ENCODE data around the gene HOXC10.

The HOXC10 gene

DNA sequence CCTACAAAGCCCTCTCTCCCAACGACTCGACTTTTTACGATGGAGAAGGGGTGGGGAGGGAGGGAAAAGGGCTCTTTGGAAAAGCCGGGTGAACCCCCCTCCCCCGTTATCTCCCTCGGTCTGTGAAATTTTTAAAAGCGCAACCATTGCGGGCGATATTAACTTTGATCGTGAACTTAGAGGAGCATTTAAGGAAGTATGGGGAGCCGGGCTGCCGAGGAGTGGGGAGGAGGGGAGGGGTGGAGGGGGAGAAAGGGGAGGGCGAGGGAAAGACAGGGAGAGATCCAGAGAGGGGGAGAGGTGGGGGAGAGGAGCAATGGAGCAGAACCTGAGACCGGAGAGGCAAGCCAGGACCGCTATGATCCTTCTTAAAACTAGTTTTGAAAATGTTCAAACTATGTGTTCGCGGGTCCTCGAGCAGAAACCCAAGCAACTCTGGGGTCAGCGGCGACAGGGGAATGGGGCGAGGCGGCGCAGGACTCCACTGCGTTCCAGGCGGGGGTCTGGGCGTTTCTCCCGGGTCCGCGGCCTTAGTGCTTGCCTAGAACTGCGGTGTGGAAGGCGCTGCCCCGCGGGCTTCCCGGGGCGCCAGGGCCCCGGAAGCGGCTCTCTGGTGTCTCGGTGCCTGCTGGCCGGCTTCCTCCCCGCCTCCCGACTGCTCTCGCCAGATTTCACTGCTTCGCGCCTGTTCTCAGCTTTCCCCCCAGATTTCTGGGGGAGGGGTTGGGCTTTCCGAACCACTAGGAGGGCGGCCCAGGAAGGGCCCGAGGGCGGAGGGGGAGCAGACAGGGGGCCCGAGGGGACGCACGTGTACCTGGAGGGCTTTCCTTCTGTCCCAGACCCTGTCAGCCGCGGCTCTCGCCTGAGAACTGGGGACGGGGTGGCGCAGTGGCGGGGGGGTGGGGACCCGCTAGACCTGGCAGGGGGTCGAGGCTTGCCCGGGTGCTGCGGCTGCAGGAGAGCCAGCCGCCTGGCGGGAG lies 10.6 kb upstream of the HOXC10 start, which contains the start of gene HOTAIR:
TSS of gene HOTAIR (minus strand) at position 871 of the 980 bp plus-strand sequence.
- in situ Hi-C loops (cut with HindIII; ENCODE audit: low pct_ligation_motif_present, low pct_unique_long_range_greater_than_20kb, low sequenced_read_pairs) = no loop called here
- peak; percentile 76 for DNase-seq

- peak; percentile 18 for DNase-seq
- in situ Hi-C loops (cut with HindIII; ENCODE audit: low pct_ligation_motif_present, low pct_unique_long_range_greater_than_20kb, low sequenced_read_pairs) = no loop called here
These were observed 9.9 kb upstream of the HOXC10 start for GRCh38 chr12:53975064-53975471.

GRCh38 chr12:53975479-53976152 lies 9.3 kb upstream of the HOXC10 start:
- DNase-seq = no peak
- in situ Hi-C loops (cut with HindIII; ENCODE audit: low pct_ligation_motif_present, low pct_unique_long_range_greater_than_20kb, low sequenced_read_pairs) = no loop called here

DNA sequence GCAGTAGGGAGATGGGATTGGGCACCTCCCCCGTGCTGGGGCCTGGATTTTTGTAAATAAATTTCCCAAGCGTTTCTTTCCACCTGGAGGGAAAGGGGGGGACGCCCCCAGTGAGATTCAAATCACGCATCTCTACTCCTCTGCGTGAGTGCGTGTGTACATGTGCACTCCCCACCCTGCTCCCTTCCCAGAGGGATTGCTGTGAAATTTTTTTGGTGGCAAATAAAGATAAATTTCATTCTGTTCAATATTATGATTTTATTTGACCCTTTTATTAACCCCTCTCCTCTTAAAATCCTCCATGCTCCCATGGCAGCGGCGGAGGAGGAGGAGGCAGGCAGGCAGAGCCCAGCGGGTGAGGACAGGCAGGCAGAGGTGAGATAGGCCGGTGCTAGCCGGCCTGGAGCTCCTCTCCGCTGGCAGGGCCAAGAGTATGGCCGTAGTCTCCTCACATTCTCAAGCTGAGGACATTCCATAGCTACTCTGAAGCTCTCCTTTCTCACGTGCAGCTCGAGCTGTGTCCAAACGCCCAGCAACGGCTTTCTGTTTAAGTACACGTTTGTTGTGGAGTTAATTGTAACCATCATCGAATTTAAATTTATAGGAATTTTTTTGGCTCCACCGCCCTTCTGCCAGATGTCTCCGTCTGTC lies 8.6 kb upstream of the HOXC10 start:
- no peak for DNase-seq
- in situ Hi-C loops (cut with HindIII; ENCODE audit: low pct_ligation_motif_present, low pct_unique_long_range_greater_than_20kb, low sequenced_read_pairs) = no loop called here

- in situ Hi-C loops (cut with HindIII; ENCODE audit: low pct_ligation_motif_present, low pct_unique_long_range_greater_than_20kb, low sequenced_read_pairs) = no loop called here
- DNase-seq = no peak
These were observed 7.9 kb upstream of the HOXC10 start for GRCh38 chr12:53976823-53977595.

DNA sequence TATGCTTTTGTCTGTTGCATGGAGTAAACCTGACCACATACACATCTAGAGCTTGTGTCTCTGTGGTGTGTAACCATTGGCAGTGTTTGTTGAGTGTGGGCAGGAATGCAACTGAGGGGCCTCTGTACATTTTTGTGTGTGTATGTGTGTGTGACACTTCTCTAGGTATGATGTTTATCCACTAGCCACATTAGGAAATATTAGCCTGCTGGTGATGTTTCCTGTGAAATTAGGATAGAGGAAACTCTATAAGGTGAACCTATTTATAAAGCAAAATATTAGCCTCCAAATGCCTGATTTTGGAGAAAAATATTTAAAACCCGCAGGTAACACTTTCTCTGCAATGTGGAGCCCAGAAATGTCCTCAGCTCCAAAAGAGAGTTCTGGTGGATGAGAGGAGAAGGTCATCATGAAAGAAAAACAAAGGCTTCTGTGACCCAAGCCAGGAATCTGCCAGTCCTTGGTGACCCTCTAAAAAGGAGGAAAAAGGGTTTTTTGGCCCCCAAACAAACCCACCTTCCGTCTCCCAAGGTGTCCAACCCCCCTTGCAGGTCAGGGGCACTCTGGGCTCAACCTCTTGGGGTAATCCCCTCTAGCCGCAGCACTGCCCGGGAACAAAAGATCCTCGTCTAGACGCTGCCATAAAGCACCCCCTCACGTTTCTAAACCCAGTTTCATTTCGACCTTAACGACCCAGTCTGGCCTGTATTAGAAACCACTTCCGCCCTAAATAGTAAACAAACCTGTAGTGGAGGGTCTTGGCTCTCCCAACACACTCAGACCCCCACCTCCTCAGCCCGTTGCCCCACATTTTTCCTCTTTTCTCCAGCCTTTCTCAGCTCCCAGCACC lies 7.1 kb upstream of the HOXC10 start:
- in situ Hi-C loops (cut with HindIII; ENCODE audit: low pct_ligation_motif_present, low pct_unique_long_range_greater_than_20kb, low sequenced_read_pairs) = no loop called here
- DNase-seq = no peak

DNA sequence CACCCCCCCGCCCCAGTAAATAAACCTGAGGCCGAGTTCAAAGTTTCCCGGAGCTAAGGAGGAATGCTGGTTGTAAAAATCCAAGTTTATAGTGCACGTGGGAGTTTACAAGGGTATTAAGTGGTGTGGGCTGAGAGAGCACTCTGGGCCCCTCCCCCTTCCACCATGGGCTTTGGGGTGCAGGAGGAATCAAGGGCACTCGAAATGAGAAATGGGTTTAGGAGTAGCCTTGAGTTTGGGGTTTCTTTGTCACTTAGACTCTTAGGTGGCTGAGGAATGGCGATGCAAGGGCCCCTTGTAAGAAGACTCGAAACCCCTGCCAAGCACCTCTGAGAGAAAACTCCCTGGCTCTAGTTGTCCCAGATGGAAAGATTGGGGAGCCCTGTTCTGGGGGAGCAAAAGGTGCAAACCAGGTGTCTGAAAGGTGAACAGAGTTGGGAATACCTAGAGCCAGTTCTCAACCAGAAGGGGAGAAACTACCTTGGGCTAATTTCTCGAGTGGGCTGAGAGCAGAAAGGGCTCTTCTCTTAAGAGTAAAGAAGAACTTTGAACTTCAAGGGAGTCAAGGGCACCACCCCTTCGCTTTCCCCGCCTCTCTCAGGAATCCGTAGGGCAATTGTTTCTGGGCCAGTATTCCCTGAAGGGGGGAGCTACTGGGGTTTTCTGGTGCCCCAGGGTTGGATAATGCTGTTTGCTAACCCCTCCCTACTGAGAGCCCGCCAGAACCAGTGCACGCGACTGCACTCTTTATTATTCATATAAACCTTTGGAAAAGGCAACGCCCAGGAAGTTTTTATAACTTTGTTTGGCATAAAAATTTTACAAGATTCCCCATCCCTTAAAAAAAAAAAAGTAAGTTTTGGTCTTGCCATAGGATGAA lies 6.2 kb upstream of the HOXC10 start:
- DNase-seq = no peak
- in situ Hi-C loops (cut with HindIII; ENCODE audit: low pct_ligation_motif_present, low pct_unique_long_range_greater_than_20kb, low sequenced_read_pairs) = no loop called here

DNA sequence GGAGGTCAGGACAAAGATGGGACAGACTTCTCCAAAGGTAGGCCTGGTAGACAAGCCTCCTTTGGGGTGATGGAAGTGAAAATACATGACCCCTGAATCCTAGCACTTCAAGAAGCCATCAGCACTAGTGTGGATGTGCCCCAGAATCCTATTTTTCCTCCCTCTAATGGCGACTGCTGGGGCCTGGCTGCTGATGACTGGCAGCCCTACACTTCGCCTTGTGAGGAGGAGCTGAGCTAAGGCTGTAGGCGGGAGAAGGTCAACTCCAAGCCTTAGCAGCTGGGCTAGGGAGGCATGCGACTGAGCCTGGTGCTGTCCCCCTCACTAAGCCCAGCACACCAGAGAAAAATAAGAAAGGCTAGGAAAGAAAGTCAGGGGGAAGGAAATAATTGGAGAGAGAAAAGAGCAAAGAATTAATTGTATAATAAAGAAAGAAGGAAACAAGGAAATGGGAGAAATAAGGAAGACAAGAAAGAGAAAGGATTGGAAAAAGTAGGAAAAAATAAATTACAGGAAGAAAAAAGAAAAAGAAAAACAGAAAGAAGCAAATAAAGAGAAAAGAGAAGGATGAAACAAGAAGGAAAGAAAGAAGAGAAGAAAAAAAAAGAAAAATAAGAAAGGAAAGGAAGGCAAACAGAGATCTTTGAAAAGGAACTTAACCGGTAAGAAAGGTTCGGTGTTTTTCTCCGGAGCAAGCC lies 4.7 kb upstream of the HOXC10 start:
- no peak for DNase-seq
- in situ Hi-C loops (cut with HindIII; ENCODE audit: low pct_ligation_motif_present, low pct_unique_long_range_greater_than_20kb, low sequenced_read_pairs) = no loop called here

DNA sequence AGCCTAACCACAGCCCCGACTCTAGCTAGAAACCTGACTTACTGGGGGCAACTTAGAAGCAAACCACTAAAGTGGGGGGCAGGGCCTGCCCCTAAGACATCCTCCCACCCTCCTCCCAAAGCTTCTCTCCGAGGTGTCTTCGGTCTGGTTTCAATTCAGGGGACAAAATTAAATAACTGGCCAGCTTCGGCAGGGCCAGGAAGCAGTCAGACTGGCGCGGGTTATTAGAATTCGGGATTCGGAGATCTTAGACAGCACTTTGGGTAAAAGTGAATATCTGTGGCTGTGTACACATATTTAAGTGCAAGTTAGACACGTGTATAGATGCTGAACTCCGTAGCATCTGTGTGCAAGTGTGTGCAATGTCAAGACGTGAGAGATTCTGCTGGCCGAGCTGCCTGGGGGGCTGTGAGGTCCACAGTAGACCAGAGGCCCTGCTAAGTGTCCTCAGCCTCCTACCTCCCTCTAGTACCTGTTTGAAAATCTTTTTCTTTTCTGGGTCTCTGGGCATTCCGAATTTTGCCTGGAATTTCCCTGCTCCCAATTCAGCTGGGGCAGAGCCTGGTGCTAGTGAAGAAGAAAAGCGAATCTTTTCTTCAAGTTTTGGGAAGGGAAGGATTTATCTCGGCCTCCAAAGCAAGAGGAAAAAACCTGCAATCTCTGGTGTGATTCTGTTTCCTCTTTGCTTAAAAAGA lies 4.0 kb upstream of the HOXC10 start:
- no peak for DNase-seq
- in situ Hi-C loops (cut with HindIII; ENCODE audit: low pct_ligation_motif_present, low pct_unique_long_range_greater_than_20kb, low sequenced_read_pairs) = no loop called here

DNA sequence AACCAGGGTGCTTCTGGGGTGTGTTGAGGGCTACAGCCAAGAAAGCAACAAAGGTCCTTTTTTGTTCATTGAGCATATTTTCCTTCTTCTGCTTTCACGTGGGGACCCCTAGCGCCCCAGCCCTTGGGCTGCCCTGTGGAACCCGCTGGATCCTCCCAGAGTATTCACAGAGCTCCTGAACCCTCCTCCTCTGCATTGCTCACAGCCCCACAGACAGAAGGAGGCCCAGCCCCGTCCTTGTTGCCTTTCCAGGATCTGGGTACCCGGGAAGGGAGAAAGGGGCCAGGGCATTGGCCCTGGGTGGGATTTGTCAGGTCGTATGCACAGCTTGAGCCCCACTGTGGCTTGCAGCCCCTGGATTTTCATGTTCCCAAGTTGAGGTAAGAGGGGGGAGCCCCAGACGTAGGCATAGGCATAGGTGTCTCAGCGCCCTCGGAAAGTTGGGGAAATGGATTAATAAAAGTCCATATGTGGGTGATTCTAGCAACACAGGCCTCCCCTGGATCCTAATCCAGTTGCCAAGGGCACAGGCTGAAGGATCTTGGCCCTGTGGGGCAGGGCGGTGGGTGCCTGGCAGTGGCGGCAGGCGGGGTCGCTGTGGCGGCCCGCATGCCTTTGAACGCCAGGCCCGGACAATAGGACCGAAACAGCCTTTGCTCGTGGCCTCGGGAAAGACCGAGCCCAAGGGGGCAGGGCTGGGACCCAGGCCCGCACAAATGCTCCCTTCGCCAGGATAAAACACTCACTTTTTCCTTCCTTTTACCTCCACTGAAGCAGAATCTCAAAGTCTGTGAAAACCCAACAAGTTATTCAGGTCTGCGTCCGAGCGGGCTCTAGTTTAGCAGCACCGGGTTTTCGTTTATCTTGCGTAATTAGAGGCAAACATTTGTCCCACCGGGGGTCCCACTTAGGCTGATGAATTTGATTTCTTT lies 3.0 kb upstream of the HOXC10 start:
- DNase-seq = no peak
- in situ Hi-C loops (cut with HindIII; ENCODE audit: low pct_ligation_motif_present, low pct_unique_long_range_greater_than_20kb, low sequenced_read_pairs) = no loop called here

GRCh38 chr12:53982648-53983567 lies 2.0 kb upstream of the HOXC10 start:
- in situ Hi-C loops (cut with HindIII; ENCODE audit: low pct_ligation_motif_present, low pct_unique_long_range_greater_than_20kb, low sequenced_read_pairs) = no loop called here
- DNase-seq = no peak

DNA sequence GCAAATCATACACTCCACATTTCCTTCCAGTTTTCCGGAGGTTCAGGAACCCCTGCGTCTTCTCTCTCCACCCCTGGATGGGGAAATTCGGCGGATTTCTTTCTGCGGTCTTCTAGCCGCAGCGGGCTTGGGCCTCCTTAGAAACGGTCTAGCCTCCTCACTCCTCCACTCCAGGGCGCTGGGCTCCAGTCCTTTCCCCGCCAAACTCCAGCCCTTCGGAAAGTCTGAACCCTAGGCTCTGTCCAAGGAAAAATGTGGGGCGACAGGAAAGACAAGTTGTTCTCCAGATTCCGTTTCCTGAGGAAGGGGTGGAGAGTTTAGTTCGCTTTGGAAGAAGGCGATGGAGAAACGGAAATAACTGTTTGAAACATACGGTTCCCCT lies 1.4 kb upstream of the HOXC10 start:
- DNase-seq = no peak
- in situ Hi-C loops (cut with HindIII; ENCODE audit: low pct_ligation_motif_present, low pct_unique_long_range_greater_than_20kb, low sequenced_read_pairs) = no loop called here

DNA sequence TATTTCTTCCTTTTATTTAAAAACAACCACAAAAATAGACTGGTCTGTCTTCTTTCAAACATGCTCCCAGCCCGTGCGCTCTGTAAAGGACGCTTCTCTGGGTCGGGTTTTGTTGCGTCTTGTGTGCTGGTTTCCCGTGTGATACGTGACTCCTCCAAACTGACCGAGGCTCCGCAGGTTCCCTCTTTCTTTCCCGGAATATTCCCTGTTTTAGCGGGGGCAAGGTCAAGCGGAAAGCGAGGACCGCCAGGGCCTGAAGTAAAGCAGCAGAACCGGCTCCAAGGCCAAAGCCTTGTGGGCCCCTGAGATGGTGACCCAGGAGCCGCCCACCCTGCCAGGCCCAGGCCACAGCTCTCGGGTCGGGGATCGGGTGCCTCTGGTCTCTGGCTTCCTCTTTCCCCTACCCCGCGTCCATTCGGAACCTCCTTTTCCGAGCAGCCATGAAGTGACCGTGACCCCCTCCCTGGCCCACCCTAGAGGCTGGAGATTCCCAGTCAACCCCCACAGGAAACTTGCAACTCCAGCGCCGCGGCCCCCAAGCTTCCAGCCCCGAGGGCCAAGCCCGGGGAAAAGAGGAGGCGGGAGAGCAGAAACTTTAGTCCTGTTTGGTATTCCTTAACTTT lies 885 bp upstream of the HOXC10 start:
- in situ Hi-C loops (cut with HindIII; ENCODE audit: low pct_ligation_motif_present, low pct_unique_long_range_greater_than_20kb, low sequenced_read_pairs) = no loop called here
- DNase-seq = no peak

- in situ Hi-C loops (cut with HindIII; ENCODE audit: low pct_ligation_motif_present, low pct_unique_long_range_greater_than_20kb, low sequenced_read_pairs) = no loop called here
- DNase-seq = no peak
These were observed 697 bp downstream of the HOXC10 start for GRCh38 chr12:53985692-53985993.
